Endothelial cell of umbilical vein (primary cell): ENCODE measurements around the gene SUGCT.

ENCODE experiments used
- CTCF ChIP-seq, 2 donors: IDR thresholded peaks; 1 replicate in 1 of 2; 2 replicates in 1 of 2; pipeline ENCODE4 v1.5.1; 2011; ENCODE audit warnings: low read length in 2 of 2, mild to moderate bottlenecking in 2 of 2, moderate library complexity in 2 of 2, control low read depth in 1 of 2, inconsistent platforms in 1 of 2, low read depth in 1 of 2; ENCODE audit not compliant: insufficient read depth in 1 of 2; ENCODE audit errors: extremely low read depth in 1 of 2
- EZH2 ChIP-seq: IDR thresholded peaks from 2 replicates; pipeline ENCODE4 v1.6.1; 2012; ENCODE audit warnings: borderline replicate concordance, low read depth, mild to moderate bottlenecking, moderate library complexity, low read length, inconsistent platforms; ENCODE audit not compliant: severe bottlenecking
- POLR2A ChIP-seq: IDR thresholded peaks from 2 replicates; pipeline ENCODE4 v1.6.1; 2012; ENCODE audit warnings: low read depth, mild to moderate bottlenecking, control low read depth, low read length

- no peak for TF ChIP-seq CTCF (IDR thresholded peaks at IDR 0.05; ENCODE audit: extremely low read depth in 1 of 2, insufficient read depth in 1 of 2, low read depth in 1 of 2, low read length in 2 of 2)
- TF ChIP-seq POLR2A, result no peak
- no peak for TF ChIP-seq EZH2
These were observed 680.2 kb downstream of the SUGCT start for GRCh38 chr7:40815022-40815421.
